NCI-H2196 treated with DMSO at 0.1 percent for 48 hours (cell line): ENCODE measurements around the gene UBE2H.
"Not testable (repeated sequence)": the region's sequence is repeated elsewhere in the genome, so short reads cannot be mapped to it uniquely, and the experiment has no call there.

Source experiments
- DNase-seq: peaks from one replicate; lab custom pipeline; 2025; ENCODE audit not compliant: unreplicated experiment; lab: John Stamatoyannopoulos, UW

Gene UBE2H

GRCh38 chr7:129952653-129953560, at the start of gene UBE2H:
Gene UBE2H, minus strand, starts transcription at chr7:129952960. Its CDS starts 405 bp downstream, at chr7:129952555.
- peak; percentile 85 for DNase-seq

GRCh38 chr7:129998446-129998845, 45.7 kb upstream of the UBE2H start:
- DNase-seq = no peak

DNA sequence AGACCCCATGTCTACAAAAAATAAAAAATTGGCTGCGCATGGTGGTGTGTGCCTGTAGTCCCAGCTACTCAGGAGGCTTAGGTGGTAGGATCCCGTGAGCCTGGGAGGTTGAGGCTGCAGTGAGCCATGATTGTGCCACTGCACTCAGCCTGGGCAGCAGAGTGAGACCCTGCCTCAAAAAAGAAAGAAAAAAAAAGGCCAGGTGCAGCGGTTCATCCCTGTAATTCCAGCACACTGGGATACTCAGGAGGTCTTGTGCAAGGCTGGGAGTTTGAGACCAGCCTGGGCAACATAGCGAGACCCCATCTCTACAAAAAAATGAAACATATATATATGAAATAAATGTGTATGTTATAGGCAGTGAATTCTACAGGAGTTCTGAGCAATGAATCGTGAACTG, 44.5 kb upstream of the UBE2H start:
- DNase-seq = no peak

DNA sequence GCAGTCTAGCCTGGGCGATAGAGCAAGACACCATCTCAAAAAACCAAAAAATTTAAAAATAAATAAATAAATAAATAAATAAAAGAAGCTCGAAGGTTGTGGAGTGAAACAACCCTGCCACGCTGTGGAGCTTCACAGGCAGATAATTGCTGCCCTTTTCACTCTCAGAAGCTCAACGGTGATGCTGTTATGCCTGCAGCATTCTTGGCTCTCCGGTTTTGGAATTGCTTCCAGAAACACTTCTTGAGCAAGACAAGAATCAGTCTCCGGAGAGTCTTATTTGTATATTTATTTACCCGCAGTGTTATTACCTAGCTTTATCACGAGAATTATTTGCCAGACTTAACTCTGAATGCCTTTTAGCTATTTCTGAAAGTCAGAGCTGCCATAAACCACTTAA, 40.5 kb upstream of the UBE2H start:
- DNase-seq = no peak

GRCh38 chr7:129990403-129991192, 37.8 kb upstream of the UBE2H start:
- no peak for DNase-seq

GRCh38 chr7:129989466-129989865, 36.7 kb upstream of the UBE2H start:
- DNase-seq = no peak

- no peak for DNase-seq
Observed at GRCh38 chr7:129986600-129986999, 33.8 kb upstream of the UBE2H start.

DNA sequence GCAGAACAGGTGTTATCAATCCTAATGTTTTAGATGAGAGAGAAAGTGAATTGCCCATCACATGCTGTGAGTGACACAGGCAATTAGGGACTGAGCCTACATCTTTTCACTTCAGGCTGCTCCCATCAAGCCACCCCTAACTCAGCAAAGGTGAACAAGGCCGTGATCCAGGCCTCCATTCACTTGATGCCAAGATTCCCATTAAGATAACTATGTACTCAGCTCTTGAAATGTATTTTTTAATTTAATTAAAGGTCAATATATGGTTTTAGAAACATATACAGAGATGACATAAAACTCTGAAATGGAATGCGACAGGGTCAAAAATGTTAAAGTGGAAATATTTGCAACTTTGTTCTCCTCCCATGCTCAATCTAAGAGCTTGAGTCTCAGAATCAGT, 27.9 kb upstream of the UBE2H start:
- no peak for DNase-seq

DNA sequence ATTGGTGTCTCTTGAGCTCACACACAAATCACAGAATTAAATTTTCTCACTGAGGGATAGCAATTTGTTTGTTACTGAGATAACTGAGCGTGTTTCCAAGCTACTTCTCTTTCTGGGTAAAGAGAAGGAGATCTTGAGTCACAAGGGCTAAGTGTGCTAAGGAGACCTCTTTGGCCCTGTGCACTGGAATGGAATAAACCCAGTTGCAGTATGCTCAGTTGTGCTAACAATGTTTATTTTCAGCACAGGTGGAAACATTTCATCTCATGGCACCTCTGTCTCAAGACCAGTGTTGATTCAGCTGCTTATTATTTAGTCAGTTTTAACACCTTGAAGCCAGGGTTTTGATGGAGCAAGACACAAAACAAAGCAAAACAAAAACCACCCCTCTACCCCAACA, 22.5 kb upstream of the UBE2H start:
- peak; percentile 24 for DNase-seq

DNA sequence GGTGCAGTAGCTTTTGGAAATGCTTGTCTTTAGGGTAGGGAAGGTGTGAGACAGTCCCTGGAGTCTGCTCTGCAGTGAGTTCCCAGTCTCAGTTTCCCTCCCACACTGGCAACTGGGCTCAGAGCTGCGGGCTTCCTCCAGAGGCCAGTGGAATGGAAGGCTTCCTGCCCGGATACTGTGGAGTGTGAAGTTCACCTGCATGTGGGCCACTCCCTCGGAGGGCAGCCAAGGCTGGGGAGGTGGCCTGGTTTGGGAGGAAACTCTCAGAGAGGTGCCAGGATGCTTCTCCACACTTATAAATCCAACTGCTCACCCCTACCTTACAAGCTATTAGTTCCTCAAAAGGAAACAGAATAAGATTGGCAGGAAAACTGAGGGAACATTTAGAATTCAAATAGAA, 18.1 kb upstream of the UBE2H start:
- no peak for DNase-seq

DNA sequence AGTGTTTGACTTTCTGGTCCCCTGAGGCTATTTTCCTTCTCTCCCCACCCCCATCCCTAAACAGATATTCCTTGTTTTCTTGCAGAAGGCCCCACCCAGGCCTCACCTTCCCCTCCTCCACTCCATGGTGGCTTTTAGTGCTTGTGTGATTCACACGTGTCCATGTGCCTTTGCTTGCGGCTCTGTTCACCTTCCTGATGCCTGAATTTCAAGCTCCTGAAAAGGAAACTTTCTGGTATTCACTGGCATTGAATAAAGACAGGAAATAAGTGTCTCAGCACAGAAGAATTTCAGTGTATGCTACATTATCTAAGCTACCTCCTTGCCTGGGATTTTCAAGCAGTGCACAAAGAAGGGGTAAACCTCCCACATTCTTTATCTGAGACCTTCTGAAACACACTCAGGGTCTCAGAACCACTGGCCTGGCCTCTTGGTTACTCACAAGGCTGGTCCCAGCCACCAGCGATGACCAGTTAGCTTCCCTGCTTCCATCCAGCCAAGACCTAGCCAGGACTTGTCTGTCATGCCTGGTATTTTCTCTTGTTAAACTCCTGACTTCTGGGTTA, 17.2 kb upstream of the UBE2H start:
- no peak for DNase-seq

DNA sequence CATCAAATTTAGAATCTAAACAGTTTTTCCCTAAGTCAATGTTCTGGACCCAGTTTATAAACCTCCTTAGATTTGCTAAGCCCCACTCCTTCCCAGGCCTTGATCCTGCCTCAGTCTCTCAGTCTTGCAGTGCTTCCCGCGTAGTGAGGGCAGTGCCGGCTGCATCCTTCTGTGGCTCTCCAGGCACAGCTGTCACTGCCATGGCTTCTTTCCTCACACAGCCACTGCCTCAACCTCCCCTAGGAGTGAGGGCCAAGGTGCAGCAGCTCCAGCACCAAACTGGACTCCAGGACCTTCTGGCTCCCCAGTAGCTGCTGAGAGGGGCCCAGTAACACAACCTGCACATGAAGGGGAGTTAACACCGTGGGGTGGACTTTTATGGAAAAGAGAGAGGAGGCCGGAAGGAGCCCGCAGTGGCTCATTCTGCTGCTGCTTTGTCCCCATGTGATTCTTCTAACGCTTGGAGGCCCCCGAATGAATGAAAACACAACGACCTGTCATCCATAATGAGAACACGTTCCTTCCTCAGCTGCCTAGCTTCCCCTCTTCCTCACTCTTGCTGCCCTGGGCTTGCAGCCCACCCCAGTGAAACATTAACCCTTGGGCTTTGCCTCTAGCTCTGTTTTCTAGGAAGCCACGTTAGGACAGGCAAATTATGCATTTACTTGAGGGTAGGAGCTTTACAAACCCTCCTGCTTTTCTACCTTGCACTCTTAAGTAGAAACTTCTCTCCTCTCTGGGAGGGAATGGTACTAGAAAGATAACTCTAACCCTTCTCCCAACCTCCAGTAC, 16.0 kb upstream of the UBE2H start:
- no peak for DNase-seq

GRCh38 chr7:129960204-129960475, 7.4 kb upstream of the UBE2H start:
- not testable (repeated sequence) for DNase-seq

DNA sequence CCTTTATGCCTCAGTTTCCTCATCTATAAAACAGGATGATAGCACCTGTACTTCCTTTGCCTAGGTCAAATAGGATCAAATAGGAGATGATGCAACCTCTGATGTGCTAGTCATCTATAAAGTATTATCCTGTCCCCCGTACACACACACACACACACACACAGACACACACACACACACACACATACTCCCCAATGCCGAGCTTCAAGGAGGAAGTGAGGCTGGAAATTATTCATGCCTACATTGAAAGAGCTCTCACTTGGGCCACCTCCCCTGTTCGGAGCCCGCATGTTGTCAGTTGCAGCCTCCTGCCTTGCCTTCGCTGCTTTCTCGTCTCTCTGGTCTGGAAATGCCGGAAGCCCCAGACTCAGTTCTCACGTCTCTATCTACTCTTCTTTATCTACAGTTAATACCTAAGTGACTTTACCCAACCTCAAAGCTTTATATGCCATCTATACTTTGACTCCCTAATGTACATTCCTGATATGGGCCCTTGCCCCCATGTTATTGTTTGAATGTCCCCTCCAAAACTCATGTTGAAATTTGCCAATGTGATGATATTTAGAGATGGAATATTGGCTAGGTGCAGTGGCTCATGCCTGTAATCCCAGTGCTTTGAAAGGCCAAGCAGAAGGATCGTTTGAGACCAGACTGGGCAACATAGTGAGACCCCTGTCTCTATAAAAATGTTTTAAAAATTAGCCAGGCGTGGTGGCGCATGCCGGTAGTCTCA, 6.9 kb upstream of the UBE2H start:
- DNase-seq = no peak

- no peak for DNase-seq
Observed at GRCh38 chr7:129958643-129959470, 6.1 kb upstream of the UBE2H start.

DNA sequence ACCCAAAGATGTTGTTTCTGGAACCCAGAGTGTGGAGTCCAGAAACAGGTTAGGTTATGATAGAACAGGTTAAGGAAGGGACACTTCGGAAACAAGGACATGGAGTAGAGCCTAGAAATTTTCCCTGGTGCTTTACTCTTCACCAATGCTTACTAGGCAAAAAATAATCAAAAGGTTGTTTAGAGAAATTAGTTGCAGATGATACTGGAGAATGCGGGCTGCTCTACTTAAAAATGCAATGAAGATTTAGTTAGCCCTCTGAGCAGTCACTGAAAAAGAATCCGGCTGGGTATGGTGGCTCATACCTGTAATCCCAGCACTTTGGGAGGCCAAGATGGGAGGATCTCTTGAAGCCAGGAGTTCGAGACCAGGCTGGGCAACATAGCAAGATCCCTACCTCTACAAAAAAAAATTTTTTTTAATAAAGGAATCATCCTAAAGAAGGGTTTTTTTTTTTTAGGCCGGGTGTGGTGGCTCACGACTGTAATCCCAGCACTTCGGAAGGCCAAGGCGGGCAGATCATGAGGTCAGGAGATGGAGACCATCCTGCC, 3.3 kb upstream of the UBE2H start:
- no peak for DNase-seq

GRCh38 chr7:129952086-129952652, 591 bp downstream of the UBE2H start:
- no peak for DNase-seq

DNA sequence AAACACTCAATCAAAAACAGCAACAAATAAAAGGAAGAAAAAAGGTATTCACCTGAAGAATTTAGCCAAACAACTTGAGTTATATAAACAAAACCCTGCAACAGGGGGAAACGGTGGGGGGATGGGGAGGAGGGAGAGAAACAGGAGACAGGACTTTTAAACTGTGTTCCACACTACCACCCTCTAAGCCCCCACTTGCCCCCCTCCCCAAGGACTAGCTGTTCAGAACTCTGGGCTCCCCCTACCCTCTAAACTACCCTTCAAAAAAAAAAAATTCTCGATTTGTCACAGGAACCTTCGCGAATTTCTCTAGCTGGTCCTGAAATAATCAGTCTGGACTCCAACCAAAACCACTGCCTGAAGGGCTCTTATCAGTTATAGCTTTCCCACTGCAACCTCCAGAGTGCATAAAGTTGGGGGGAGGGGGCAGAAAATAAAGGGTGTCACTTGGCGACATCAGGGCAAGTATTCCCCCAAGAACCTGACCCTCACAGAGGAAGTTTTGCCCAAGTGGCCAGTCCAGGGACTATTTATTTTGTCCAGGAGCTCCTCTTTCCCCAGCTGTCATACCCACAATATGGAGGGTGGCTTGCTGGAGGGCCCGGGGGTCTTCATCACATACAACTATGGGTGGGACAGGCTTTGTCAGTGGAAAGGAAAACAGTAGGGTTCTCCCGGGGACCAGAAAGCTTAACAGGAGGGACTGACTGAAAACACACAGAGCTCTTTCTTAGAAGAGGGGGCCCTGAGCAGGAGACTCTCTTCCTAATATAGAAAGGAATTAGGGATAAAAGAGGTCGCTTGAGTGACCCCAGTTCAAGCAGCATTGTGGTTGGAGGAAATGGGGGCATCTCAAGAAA, 1.3 kb downstream of the UBE2H start:
- no peak for DNase-seq
